Testis (tissue), 2 donors: ENCODE results near the gene ANO9.

Experiments used
- POLR2A ChIP-seq: fragments of 450-650 bp; IDR thresholded peaks from one replicate; pipeline ENCODE4 v1.6.1; 2017; ENCODE audit warnings: antibody characterized with exemption, mild to moderate bottlenecking, moderate library complexity
- TF ChIP-seq, protein P1 (sequence below), 3 experiments: fragments of 450-650 bp in 2 of 3; fragments of 200-600 bp in 1 of 3; sonication (generic) in 1 of 3; IDR thresholded peaks; one replicate each; pipeline ENCODE4 v1.5.1; 2016 to 2019; ENCODE audit warnings: antibody characterized with exemption in 3 of 3, mild to moderate bottlenecking in 2 of 3, moderate library complexity in 1 of 3

DNA sequence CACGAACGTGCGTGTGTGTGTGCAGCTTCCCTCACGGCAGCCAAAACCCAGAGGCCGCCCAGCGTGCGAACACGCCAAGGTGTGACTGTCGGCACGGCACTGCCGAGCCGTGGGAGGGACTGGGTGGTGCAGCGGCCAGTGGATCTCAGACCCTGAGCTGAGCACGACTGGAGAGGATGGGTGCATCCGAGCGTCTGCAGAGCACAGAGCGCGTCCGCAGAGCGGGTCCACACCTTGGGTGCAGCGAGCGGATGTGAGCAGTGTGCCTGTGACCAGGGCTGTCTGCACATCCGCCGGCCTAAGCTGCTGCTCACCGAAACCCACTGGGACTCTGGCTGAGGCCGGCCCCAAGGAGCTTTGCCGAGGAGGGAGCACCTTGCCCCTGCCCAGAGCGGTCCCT lies 31.0 kb upstream of the ANO9 start:
- TF ChIP-seq, protein P1, sequence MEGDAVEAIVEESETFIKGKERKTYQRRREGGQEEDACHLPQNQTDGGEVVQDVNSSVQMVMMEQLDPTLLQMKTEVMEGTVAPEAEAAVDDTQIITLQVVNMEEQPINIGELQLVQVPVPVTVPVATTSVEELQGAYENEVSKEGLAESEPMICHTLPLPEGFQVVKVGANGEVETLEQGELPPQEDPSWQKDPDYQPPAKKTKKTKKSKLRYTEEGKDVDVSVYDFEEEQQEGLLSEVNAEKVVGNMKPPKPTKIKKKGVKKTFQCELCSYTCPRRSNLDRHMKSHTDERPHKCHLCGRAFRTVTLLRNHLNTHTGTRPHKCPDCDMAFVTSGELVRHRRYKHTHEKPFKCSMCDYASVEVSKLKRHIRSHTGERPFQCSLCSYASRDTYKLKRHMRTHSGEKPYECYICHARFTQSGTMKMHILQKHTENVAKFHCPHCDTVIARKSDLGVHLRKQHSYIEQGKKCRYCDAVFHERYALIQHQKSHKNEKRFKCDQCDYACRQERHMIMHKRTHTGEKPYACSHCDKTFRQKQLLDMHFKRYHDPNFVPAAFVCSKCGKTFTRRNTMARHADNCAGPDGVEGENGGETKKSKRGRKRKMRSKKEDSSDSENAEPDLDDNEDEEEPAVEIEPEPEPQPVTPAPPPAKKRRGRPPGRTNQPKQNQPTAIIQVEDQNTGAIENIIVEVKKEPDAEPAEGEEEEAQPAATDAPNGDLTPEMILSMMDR (IDR thresholded peaks at IDR 0.05): no peak
- TF ChIP-seq POLR2A: no peak
